Limb (tissue), 2 donors: Measurements from ENCODE around the gene SGMS2.
"Not testable (repeated sequence)": the region's sequence is repeated elsewhere in the genome, so short reads cannot be mapped to it uniquely, and the experiment has no call there.

Experiments
- DNase-seq, 2 donors: peaks; one replicate each; pipeline ENCODE4 v3.0.0-alpha.2; 2016; ENCODE audit errors: extremely low spot score in 2 of 2

SGMS2 gene

DNA sequence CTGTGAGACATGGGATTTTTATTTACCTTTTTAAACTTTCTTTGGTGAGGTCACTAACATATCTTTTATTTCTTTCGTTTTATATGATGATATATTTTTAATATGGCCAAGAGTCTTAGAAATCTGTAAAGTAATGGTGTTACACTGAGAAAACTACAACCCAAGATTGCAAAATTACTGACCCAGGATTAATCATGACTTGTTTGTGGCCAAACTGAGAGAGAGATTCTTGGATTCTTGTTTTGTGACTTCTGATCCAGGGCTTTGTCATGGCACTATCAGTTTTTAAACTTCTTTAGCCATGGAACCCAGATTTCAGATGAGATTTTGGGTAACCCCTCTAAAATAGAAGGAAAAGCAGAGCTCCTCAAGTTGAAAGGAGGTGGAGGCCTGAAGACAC lies 42.0 kb downstream of the SGMS2 start:
- no peak for DNase-seq

DNA sequence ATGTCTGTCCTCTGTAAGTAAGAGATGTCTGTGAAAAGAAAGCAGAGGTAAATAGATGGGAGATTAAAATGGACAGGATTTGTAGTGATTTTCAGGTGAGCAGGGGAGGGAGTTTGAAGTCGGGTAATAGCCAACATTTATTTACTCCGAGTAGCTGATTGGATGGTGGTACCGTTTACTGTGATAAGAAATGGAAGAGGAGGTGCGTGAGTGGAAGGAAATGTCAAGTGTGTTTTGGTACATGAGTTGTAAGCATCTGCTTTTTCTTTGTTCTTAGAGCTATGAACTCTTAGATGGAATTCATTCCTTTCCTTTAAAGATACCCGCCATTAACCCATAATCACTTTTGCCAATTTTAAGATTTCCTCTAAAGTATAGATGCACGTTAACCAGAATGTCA lies 45.5 kb downstream of the SGMS2 start:
- no peak for DNase-seq

DNA sequence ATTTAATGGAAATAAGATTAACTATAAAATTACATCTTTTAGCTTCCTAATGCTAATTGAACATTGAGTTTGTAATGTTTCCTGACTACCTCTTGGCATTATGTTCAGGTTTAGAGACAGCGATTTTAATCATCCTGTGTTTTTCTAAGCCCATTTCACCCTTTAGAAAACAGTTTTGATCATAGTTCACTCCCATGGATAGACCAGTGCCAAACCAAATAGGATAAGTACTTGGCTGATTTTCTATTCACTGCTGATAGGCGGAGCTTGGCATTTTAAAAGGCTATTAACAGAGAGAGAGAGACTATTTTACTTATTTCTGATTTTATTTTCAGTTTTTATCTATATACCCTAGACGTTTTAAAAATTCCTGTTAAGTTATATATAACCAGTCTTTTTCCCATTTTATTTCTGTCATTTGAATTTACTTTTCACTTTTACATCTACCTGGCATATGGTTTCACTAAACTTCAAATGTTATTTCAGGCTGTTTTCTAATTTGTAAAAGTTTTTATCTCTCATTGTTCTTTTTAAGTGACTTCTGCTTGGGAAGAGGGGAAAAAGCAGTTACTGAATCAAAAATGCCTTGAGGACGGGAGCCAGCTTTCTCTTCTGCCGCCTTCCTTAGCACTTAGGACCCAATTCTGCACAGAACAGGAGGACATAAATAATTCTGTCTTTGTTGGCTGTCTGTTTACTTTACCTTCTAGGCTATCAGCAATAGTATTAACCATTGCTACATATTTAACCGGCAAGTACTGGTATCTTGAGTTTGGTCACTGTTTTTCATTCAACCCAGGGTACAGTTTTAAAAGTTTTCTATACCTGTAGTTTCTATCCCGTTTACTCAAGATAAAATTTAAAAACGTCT lies 46.4 kb downstream of the SGMS2 start:
- DNase-seq, result no peak

DNA sequence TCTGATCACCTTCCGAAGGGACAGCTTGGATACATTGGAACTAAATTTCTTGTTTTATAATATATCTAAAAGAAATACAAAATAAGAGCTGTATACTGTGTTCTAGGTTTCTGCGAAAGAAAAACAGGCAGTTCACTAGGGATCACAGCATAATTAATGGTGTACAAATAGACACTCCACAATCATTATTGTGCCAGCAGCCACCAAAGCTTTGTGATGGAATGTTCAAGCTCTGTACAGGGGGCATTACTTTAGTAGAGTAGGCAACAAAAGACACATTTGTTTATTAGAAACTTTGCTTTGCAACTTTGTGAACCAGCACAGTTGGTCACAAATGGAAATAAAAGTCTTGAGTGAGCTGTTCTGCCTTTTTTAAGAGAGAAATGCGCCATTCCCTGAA lies 49.3 kb downstream of the SGMS2 start:
- no peak for DNase-seq

DNA sequence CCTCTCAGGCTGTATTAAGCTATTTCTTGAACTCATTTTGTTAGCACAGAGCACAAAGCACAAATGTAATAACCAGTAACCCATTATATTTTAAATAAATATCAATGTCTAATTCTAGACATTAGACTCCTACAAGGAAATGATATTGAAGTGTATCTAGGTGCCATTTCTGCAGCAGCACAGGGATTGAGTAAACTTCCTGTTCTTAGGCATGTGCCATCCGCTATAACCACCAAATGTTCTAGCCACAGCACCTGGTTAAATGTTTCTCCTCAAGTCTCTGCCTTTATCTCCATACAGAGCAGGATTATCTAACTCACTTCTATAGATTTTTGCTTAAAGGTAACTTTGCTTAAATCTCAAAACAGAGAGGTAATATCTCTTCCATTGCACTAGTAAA lies 51.4 kb downstream of the SGMS2 start:
- DNase-seq, result no peak

DNA sequence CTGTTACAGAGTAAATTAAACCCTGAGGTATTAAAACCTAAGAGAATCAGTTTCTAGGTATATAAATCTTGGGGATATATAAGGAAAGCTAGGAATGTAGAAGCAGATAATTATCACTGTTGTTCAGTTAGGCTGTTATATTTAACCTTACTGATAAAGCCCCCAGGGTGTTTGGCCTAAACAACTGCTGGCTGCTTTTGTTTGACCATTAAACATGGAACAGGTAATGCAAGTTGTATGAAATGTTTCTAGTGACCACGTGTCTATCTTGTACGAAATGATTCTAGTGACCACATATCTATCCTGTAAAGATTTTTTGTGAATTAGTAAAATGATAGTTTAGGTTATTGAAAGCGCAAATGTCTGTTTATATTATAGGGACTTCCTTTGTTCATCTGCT lies 52.6 kb downstream of the SGMS2 start:
- DNase-seq, result no peak

DNA sequence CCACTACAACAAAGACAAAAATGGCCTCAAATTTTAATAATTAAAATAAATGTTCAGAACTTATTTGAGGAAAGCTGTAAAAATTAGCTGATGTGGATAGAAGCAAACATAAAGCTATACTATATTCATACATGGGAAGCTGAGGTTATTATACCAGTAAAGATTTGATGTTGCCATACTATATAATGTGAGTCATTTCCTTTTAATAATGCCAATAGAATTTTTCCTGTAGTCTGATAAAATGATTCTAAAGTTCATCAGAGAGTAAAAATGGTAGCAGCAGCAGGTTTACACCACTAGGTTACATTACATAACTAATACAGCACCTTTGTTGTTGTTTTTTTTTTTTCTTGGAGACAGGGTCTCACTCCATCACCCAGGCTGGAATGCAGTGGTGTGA lies 61.1 kb downstream of the SGMS2 start:
- DNase-seq, result no peak

DNA sequence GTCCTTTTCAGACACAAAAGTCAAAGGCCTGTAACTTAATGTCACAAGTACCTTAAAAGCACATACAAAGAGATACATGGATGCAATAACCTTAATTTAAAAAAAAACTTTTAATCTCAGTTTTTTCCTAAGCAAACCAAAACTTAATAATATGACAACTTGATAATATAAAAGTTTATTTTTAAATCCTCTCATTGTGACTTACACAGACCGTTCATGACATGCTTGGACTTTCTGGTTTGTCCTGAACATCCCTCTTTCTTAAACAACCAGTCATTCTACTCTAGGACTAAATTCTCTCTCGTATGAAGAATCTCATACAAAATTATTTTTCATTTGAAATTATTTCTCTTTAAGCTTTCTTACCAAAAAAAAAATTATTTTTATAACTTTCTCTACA lies 63.5 kb downstream of the SGMS2 start:
- DNase-seq, result no peak

DNA sequence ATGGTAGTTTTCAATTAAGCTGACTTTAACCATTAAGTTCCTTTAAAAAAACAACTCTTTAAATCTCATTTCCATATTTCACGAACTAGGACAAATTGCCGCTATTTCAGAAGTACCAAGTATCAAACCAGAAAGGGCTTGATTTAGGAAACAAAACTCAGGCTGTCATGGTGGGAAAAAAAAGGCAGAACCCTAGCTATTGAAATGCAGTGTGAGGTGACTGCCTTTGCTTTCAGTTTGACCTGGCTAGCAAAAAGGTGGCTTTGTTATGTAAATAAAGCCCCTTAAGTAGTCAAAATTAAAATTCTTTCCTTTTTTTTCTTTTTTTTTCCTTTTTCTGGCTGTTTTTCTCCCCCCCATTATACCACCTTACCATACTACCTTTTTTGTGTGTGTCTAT lies 66.0 kb downstream of the SGMS2 start:
- DNase-seq, result no peak

DNA sequence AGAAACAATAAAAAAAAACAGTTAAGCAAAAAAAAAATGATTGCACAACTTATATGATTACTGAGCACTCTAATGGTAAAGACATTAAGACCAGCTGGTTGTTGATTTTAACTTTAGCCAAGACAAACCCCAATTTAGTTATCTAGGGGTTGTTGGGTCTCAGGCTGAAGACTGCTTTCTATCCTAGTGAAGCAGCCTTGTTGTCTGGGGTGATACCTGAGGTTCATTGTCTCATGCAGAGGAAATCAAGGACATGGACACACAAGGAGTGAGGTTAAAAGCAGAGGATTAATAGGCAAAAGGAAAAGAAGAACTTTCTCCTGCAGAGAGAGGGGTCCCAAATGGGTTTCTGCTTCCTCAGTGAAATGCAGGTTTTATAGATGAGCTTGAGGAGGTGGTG lies 66.6 kb downstream of the SGMS2 start:
- no peak for DNase-seq

DNA sequence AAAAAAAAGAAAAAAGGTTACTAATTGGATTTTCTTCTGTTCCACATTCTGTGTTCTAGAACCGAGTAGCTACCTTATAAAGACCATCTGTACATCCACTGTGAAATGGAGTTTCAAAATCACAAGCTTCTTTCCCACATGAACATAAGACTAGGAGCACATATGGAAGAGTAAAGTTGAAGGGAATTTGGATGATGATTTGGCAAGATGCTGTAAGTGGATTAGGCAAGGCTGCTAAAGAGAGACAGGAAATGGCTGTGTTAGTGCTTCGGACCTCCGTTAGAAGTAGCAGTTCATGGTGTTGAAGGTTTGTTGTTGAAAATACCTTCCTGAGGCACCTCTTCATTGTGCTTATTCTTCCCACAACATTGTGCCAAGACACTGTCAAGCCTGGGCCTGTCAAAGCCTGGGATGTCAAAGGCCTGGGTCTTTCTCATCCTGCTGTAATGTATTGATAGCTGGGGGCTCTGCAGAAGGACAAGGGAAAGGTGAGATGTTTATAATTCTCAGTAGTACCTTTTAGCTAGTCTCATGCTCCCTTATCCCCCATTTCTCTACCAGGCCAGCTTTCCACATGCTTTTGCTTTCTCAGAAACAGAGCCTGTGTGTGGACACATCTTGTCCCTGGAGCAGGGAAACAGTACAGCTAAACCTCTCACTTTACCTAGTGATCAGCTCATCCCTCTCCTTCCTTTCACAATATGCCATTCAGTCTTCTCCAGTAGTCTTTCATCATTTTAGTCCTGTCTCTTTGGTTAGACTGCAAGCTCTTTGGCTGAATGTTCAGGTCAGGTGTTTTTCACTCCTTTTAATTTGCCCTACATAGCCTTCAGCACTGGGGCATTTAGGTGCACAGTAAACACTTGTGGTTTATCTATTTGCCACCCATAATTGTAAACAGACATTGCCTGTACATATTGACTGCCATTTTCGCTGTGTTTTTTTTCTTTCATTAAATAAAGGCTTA lies 68.7 kb downstream of the SGMS2 start:
- no peak for DNase-seq

DNA sequence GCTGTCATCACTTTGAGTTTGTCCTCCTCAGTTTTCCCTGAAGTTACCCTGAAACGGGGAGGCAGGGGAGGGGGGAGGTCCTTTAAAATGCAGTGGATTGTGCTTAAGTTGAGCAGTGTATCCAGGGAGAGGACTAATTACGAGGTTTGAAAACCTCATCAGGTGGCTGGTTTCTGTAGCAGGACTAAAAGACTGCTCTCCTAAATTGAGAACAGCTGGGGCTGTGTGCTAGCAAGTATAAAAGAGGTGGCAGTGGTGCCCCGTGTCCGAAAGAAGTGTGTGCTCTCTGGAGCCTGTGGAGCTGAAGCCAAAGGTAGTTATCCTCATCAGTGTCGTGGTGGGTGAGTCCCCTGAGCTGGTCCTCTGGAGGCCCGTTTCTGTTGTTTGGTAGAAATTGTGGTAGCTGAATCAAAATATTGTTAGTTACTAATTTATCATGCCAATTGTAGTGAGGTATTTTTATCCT lies 69.4 kb downstream of the SGMS2 start:
- DNase-seq, result no peak

DNA sequence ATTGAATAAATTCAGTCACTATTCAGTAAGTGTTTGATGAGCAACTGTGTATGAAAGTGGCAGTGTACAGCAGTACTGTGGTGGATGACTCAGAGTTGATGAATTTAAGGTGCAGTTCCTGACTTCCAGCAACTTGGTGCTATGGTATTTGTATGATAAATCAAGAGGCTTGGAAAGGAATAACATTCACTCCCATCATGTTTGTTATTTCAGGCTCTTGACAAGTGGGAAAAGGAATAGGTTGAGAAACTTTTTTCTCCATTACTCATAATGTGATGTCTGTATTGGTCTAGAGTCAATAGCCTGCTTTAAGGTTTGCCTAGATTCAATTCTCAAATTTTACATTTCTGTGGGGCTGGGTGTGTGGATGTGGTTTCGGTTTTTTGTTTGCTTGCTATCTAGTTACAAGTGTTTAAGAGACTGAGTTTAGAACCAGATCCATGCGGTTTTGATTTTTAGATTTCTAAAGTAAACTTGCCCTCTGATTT lies 71.5 kb downstream of the SGMS2 start:
- DNase-seq, result no peak

DNA sequence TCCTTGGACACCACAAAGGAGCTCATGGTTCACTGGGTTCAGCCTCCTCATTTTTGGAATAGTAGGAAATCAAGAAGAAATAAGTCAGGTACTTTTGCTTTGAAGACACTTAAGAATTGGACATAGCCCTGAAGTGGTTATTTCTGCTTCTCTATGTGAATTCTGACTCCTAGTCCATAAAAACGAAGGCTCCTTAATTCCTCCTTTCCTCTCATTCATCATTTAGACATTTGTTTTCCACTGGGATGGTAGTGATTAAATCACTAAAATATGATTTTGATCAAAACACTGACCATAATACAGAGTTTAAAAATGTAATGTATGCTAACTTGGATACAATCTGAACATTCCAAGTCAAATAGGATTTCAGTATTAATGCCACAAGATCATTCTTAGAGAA lies 71.9 kb downstream of the SGMS2 start:
- no peak for DNase-seq

DNA sequence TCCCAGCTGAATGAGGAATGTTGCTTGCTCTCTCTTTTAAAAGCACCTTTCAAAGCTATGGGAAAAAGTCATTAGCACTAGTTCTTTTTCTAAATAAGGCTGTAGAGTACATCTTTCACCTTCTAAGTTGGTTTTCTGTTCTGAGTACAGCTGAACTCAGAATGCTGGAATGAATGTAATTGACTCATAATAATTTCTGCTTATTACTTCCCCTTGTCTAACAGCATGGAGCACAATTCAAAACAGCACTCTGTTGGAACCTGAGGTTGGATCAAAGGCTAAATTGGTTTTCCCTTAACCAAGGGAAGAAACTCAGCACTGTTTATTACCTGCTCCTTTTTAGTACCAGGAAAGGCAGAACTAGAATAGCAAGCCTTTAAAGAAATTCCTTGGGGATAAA lies 73.1 kb downstream of the SGMS2 start:
- no peak for DNase-seq

DNA sequence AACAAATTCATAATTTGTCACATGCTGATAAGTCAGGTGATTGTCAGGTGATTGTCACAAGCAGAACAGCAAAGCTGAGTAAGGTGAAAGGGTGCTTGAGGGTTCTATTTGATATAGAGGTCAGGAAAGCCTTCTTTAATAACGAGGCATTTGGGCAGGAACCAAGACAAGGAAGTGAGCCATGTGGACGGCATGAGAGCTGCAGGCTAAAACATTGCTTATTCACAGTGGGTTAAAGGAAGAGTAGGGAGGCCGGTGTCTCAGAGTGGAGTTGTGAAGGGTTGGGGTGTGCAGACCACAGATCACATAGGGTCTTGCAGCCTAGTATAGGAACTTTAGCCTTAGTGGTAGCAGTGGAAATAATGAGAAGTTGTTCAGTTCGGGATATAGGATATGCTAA lies 75.3 kb downstream of the SGMS2 start:
- DNase-seq, result no peak

DNA sequence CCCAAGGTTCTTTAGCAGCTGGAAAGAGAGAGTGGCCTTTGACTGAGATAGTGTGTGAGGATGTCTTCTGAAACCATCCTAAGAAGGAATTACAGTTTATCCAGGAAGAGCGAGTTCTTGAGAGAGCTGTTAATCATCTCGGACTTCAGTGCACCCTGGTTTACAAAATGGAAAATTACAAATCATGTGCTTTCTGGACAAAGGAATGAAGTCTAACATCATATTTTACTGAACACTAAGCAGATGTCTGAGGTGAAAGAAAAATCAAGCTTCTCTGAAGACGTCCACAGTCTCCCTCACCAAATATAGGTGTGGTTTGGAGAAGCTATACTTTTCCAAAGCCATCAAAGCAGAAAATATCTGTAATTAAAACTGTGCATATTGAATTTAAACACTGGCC lies 75.8 kb downstream of the SGMS2 start:
- DNase-seq, result no peak

DNA sequence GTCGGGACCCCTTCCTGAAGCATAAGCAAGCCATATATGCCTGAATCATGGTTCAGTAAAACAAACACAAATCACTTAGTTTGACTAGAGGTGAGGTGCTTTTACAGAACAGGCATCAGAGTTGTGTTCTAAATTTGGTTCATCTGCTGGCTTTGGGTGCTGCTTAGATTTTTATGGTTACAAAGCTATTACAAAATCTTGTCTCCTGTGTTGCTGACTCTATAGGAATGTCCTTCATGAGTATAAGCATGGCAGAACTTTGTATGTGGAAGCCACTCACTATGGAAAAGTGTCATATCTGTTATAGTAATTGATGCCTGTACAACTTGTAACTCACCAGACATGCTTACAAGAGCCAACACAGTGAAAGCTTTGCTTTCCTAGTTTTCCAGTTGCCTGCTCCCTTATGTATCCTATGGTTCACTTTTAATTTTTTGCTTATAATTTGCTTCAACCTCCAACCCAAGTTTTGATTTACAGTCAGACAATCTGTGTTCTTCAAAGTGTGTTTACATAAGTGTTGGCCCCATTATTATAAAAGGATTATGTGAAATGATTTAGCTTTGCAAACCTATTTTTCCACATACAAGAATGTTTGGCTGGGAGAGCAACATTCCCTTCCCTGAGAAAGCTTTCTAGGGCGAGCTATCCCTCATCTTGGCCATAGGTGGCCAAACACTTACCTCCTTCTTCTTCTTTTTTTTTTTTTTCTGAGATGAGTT lies 76.6 kb downstream of the SGMS2 start:
- no peak for DNase-seq

DNA sequence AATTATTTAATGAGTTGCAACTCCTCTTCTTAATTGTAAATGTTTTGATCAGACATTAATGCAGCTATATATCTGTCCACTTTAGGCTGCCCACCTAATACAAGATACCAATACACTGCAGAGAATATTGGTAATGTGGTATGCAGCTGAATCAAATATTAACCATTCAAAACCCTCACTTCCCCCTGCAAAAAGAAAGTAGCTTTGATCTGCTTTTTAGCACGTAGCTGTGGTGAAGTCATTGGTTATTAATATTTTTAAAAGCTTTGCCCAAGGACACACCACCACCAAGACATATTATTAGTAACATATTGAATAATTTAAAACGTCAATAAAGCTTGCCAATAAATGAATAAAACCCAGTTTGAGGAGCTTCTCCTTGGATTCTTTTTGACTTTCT lies 78.0 kb downstream of the SGMS2 start:
- DNase-seq, result no peak

DNA sequence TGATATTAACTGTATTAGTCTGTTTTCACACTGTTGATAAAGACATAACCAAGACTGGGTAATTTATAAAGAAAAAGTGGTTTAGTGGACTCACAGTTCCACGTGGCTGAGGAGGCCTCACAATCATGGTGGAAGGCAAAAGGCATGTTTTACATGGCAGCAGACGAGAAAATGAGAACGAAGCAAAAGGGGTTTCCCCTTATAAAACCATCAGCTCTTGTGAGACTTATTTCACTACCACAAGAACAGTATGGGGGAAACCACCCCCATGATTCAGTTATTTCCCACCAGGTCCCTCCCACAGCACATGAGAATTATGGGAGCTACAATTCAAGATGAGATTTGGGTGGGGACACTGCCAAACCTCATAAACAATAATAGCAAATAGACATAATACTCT lies 80.3 kb downstream of the SGMS2 start:
- not testable (repeated sequence) for DNase-seq

DNA sequence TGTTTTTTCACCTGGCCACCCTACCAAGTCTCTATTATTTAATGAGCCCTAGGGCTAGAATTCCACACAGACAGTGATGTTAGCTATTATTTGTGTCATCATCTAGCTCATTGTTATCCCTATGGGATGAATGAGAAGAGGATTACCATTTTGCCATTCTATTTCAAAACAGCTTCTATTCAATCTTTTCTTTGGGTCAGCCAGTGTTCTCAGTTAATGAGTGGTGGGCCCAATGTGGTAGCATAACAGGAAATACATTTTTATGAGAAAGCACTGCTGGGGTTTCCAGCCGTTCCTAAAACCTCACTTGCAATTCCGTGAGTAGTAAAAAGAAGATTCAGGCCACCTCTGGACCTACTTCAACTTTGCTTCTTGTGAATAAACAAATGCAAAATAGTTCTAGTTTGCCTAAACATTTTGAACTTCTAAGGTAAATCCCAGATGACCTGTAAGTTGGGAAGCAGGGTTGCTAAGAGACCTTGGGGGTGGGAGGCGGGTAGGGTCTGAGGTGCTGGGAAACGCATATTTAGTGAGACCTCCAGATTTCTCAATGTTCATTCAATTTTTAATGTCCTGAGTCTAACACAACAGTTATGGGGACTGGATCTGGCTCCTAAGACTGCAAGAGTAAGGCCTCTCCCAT lies 81.8 kb downstream of the SGMS2 start:
- DNase-seq, result no peak
